Endodermal cell (in vitro differentiated cells): ENCODE results near the gene CCDC24. TPM values are rescaled to one million over a fixed set of nuclear protein-coding genes. Genes with fewer than 3 reads are reported as not detected.

Experiments
- DNase-seq: peaks from one replicate; pipeline ENCODE4 v3.0.0-alpha.2; 2017
- H3K27ac ChIP-seq: 2 replicates; pipeline ENCODE4 v1.5.1; 2013; ENCODE audit warnings: mild to moderate bottlenecking, low read depth, low read length, moderate library complexity
- H3K27me3 ChIP-seq: 2 replicates; pipeline ENCODE4 v1.6.1; 2013; ENCODE audit warnings: mild to moderate bottlenecking, low read length, moderate library complexity; ENCODE audit not compliant: insufficient read depth, control insufficient read depth, poor library complexity, severe bottlenecking
- H3K36me3 ChIP-seq: 2 replicates; pipeline ENCODE4 v1.7.0; 2013; ENCODE audit warnings: mild to moderate bottlenecking, low read length, moderate library complexity; ENCODE audit not compliant: control insufficient read depth, insufficient read depth
- H3K4me1 ChIP-seq: one replicate; pipeline ENCODE4 v1.7.0; 2013; ENCODE audit warnings: low read length; ENCODE audit not compliant: control insufficient read depth, insufficient read depth
- H3K4me3 ChIP-seq: 2 replicates; pipeline ENCODE4 v1.5.1; 2013; ENCODE audit warnings: mild to moderate bottlenecking, low read length, moderate library complexity
- H3K9ac ChIP-seq: 2 replicates; pipeline ENCODE4 v1.6.1; 2013; ENCODE audit warnings: mild to moderate bottlenecking, low read length, moderate library complexity; ENCODE audit not compliant: poor library complexity, severe bottlenecking; ENCODE audit errors: extremely low read depth
- H3K9me3 ChIP-seq: 2 replicates; pipeline ENCODE4 v1.6.1; 2013; ENCODE audit warnings: mild to moderate bottlenecking, low read length, moderate library complexity; ENCODE audit not compliant: control insufficient read depth
- H3K27ac Mint-ChIP-seq: 2 replicates; pipeline ENCODE4 v1.8.0; 2020; ENCODE audit warnings: mixed read lengths
- H3K27me3 Mint-ChIP-seq: 2 replicates; pipeline ENCODE4 v1.8.0; 2021; ENCODE audit warnings: mild to moderate bottlenecking, mixed read lengths; ENCODE audit not compliant: insufficient read depth
- H3K36me3 Mint-ChIP-seq: 2 replicates; pipeline ENCODE4 v1.8.0; 2020; ENCODE audit warnings: low read depth, mixed read lengths
- H3K4me1 Mint-ChIP-seq: 2 replicates; pipeline ENCODE4 v1.8.0; 2020; ENCODE audit warnings: mixed read lengths
- H3K4me3 Mint-ChIP-seq: 2 replicates; pipeline ENCODE4 v1.8.0; 2020; ENCODE audit warnings: mild to moderate bottlenecking, moderate library complexity, mixed read lengths
- H3K9me3 Mint-ChIP-seq: 2 replicates; pipeline ENCODE4 v1.8.0; 2020; ENCODE audit warnings: mild to moderate bottlenecking, mixed read lengths
- WGBS, 2 experiments: methylation state at CpG; one replicate each; pipeline versions ENCODE4 v1.1.5 to v1.1.7; 2013; ENCODE audit warnings: missing lambda C conversion rate in 2 of 2, mixed read lengths in 1 of 2; ENCODE audit not compliant: insufficient coverage in 1 of 2, insufficient read length in 1 of 2; 5-methylcytosine and 5-hydroxymethylcytosine counted together
- total RNA-seq, 2 donors: library from RNA; stranded (reverse); fragmentation: NEBNext Ultra II Directional in 1 of 2; extraction: Animal tissue kit (Norgen Biotek cat#: 25700) in 1 of 2; gene quantifications; 2 replicates in 1 of 2; 3 replicates in 1 of 2; pipeline ENCODE4 v1.2.1, GENCODE V29; 2021
- TF ChIP-seq, protein P1 (sequence below): fragments of 200-600 bp; sonication (generic); conservative IDR thresholded peaks from 2 replicates; pipeline ENCODE4 v1.5.0; 2021; ENCODE audit warnings: antibody characterized with exemption, mild to moderate bottlenecking

CCDC24 gene
- total RNA-seq, 2 donors from 2014 or later = 26.6 to 31.1 TPM

DNA sequence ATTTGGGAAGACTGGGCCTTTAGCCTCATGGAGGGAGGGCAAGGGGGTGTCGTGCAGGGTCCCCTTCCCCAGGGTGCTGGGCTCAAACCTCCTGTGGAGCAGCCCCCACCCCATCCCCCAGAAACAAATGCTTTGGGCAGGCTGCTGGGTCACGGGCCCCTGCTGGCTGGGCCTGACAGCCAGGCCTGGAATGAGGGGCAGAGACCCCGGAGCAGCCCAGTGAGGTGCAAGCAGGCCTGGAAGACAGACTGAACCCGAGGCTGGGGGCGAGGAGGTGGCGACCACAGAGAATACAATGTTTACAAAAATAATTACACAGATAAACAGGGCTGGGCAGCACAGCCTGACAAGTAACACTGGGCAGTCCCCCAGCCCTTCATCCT, 5.3 kb downstream of the CCDC24 start:
- no peak overlapping the region for H3K27ac Mint-ChIP-seq
- TF ChIP-seq, protein P1, sequence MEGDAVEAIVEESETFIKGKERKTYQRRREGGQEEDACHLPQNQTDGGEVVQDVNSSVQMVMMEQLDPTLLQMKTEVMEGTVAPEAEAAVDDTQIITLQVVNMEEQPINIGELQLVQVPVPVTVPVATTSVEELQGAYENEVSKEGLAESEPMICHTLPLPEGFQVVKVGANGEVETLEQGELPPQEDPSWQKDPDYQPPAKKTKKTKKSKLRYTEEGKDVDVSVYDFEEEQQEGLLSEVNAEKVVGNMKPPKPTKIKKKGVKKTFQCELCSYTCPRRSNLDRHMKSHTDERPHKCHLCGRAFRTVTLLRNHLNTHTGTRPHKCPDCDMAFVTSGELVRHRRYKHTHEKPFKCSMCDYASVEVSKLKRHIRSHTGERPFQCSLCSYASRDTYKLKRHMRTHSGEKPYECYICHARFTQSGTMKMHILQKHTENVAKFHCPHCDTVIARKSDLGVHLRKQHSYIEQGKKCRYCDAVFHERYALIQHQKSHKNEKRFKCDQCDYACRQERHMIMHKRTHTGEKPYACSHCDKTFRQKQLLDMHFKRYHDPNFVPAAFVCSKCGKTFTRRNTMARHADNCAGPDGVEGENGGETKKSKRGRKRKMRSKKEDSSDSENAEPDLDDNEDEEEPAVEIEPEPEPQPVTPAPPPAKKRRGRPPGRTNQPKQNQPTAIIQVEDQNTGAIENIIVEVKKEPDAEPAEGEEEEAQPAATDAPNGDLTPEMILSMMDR = no peak
- Histone ChIP-seq H3K27ac (peak overlapping the region; percentile 68), H3K4me1 (peaks cover 35% of the 10 kb centered on the region), H3K36me3 (no peaks in the 10 kb centered on the region), H3K9me3 (no peaks in the 10 kb centered on the region), H3K4me3 (no peak overlapping the region), H3K9ac (no peak overlapping the region), H3K27me3 (no peaks in the 10 kb centered on the region)
- peaks cover 46% of the 10 kb centered on the region for H3K4me1 Mint-ChIP-seq
- WGBS, 2 experiments = 86 to 93% methylated on average over 1 to 6 of the region's 6 CpGs
- H3K36me3 Mint-ChIP-seq = peaks cover 9% of the 10 kb centered on the region
- no peak overlapping the region for H3K4me3 Mint-ChIP-seq
- H3K9me3 Mint-ChIP-seq = no peaks in the 10 kb centered on the region
- no peak for DNase-seq
- H3K27me3 Mint-ChIP-seq = no peaks in the 10 kb centered on the region

DNA sequence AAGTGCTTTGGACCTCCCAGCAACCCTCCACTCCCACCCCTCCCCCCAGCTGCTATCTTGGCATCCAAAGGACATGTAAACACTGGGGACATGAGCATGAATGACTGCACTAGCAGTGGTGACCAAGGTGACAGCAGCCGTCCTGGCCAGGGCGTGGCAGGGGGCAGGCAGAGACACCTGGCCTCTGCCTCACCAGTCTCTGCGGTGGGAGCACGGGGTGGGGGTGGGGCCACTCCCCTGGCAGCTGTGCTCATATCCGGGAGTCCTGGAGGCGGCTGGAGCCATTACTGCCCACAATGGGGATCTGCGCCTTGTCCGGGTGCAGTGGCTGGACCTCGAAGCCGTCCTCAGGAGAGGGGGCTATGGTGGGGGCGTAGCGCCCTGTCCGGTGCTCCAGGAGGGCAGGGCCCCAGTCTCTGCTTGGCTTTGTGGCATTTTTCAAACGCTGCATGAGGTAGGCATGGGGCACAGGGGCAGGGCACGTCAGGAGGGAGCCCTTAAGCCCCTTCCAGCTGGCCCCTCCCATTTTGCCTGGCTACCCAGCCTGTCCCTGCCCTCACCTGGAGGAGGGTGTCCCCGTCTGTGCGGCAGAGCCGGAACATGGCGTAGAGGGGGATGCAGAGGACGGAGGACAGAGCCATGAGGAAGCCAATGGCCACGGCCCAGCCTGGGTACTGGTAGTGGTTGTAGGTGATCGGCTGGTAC, 6.0 kb downstream of the CCDC24 start:
- 89 to 90% methylated on average over 15 to 22 of the region's 22 CpGs for WGBS, 2 experiments
- peaks cover 30% of the 10 kb centered on the region for H3K4me1 ChIP-seq
- Mint-ChIP-seq H3K27ac (no peak overlapping the region), H3K27me3 (no peaks in the 10 kb centered on the region), H3K36me3 (peaks cover 13% of the 10 kb centered on the region), H3K4me3 (no peak overlapping the region), H3K9me3 (no peaks in the 10 kb centered on the region), H3K4me1 (peaks cover 45% of the 10 kb centered on the region)
- TF ChIP-seq, protein P1 = no peak
- DNase-seq = no peak
- no peaks in the 10 kb centered on the region for H3K9me3 ChIP-seq
- H3K27me3 ChIP-seq = no peaks in the 10 kb centered on the region
- no peak overlapping the region for H3K4me3 ChIP-seq
- no peak overlapping the region for H3K9ac ChIP-seq
- H3K36me3 ChIP-seq = no peaks in the 10 kb centered on the region
- H3K27ac ChIP-seq = peak overlapping the region; percentile 68

DNA sequence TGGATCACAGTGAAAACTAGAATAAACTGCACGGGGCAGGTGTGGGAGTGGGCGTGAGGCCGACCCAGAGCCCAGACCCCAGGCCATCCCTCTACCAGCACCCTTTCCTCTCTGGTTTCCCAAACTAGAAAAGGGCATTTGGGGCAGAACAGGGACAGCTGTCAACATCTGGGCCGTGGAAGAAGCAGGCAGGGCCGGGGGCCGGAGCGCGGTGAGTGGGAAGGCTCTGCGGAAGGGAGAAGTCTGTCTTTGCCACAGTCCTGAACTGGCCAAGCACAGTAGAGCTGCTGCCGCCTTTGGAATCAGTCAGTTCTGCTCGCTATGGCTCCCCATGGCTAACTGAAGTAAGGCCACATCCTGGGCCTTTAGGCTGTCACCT, 6.6 kb downstream of the CCDC24 start:
- Mint-ChIP-seq H3K27ac (peak overlapping the region; percentile 35), H3K4me1 (peaks cover 41% of the 10 kb centered on the region)
- TF ChIP-seq, protein P1 = no peak

More for the DNA sequence above, 6.6 kb downstream of the CCDC24 start:
- Histone ChIP-seq H3K4me1 (peaks cover 29% of the 10 kb centered on the region), H3K4me3 (no peak overlapping the region), H3K27me3 (no peaks in the 10 kb centered on the region), H3K9ac (no peak overlapping the region), H3K9me3 (no peaks in the 10 kb centered on the region), H3K27ac (no peak overlapping the region), H3K36me3 (no peaks in the 10 kb centered on the region)
- Mint-ChIP-seq H3K36me3 (peaks cover 13% of the 10 kb centered on the region), H3K27me3 (no peaks in the 10 kb centered on the region), H3K9me3 (no peaks in the 10 kb centered on the region), H3K4me3 (no peak overlapping the region)
- DNase-seq = no peak
- 96 to 98% methylated on average over 8 to 11 of the region's 11 CpGs for WGBS, 2 experiments
